HCT116 (cell line): ENCODE results near the gene CACNA1A. TPM values are rescaled to one million over a fixed set of nuclear protein-coding genes. Genes with fewer than 3 reads are reported as not detected.

Source experiments
- ATAC-seq: fragments of 200-7000 bp; cut with Tn5 transposase; 2 replicates; pipeline ENCODE4 v1.9.1; 2020; ENCODE audit warnings: mild to moderate bottlenecking, moderate library complexity
- BruUV-seq: library from RNA; stranded (reverse); fragments of 400-500 nt; replicated peaks from 2 replicates; lab custom pipeline; 2021; lab: Mats Ljungman, UMichigan
- CTCF ChIA-PET: fragments of 300-600 bp; sonication (Branson Sonifier 250); formaldehyde crosslinking; loops from one replicate; lab custom pipeline; 2021; ENCODE audit warnings: antibody characterized with exemption; lab: Charles Lee
- POLR2A ChIA-PET: fragments of 300-600, 350-600 bp; sonication (Branson Sonifier 250); formaldehyde crosslinking; loops from one replicate; lab custom pipeline; 2021; ENCODE audit warnings: antibody characterized with exemption; lab: Charles Lee
- RAD21 ChIA-PET, 2 experiments: fragments of 300-600 bp; sonication (Branson Sonifier 250); formaldehyde crosslinking; loops; one replicate each; lab custom pipeline; 2023; ENCODE audit warnings: low total read pairs in 2 of 2; ENCODE audit not compliant: uncharacterized antibody in 2 of 2, unreplicated experiment in 2 of 2, low non-redundant PET in 1 of 2; lab: Charles Lee
- DNase-seq: peaks from one replicate; pipeline ENCODE4 v3.0.0-alpha.2; 2010; ENCODE audit warnings: low read depth, low spot score
- H2AFZ ChIP-seq: fragments of 200-600 bp; shearing (Covaris generic), sonication (generic); 2 replicates; pipeline ENCODE4 v1.6.1; 2017; ENCODE audit warnings: low read depth, mixed run types, mixed read lengths, antibody characterized with exemption, low read length; ENCODE audit not compliant: poor library complexity, severe bottlenecking
- H3K27ac ChIP-seq: 2 replicates; pipeline ENCODE4 v1.5.1; 2012; ENCODE audit warnings: low read depth, low read length
- H3K27me3 ChIP-seq: fragments of 200-600 bp; sonication (generic); 2 replicates; pipeline ENCODE4 v1.6.1; 2016; ENCODE audit warnings: mixed run types, low read length, mixed read lengths; ENCODE audit not compliant: insufficient read depth
- H3K36me3 ChIP-seq, 2 experiments: fragments of 200-500 bp in 1 of 2; fragments of 200-600 bp in 1 of 2; sonication (Bioruptor generic) in 1 of 2; sonication (generic) in 1 of 2; 2 replicates each; pipeline versions ENCODE4 v1.5.1 to v1.6.1; 2014 to 2016; ENCODE audit warnings: low read length in 2 of 2, inconsistent platforms in 1 of 2, mixed read lengths in 1 of 2, mixed run types in 1 of 2; ENCODE audit not compliant: insufficient read depth in 2 of 2, control insufficient read depth in 1 of 2
- H3K4me1 ChIP-seq, 2 experiments: fragments of 200-600 bp in 1 of 2; sonication (generic) in 1 of 2; 2 replicates each; pipeline versions ENCODE4 v1.5.1 to v1.6.1; 2012 to 2017; ENCODE audit warnings: low read length in 2 of 2, inconsistent platforms in 1 of 2, mild to moderate bottlenecking in 1 of 2, mixed read lengths in 1 of 2, mixed run types in 1 of 2, moderate library complexity in 1 of 2; ENCODE audit not compliant: insufficient read depth in 2 of 2, control insufficient read depth in 1 of 2
- H3K4me2 ChIP-seq: fragments of 200-600 bp; sonication (generic); 2 replicates; pipeline ENCODE4 v1.6.1; 2017; ENCODE audit warnings: mixed run types, low read length, mixed read lengths
- H3K4me3 ChIP-seq, 2 experiments: fragments of 200-600 bp in 1 of 2; sonication (generic) in 1 of 2; replicated peaks in 1 of 2; 2 replicates each; pipeline ENCODE4 v1.5.1; 2011 to 2016; ENCODE audit warnings: low read length in 2 of 2, control low read depth in 1 of 2, low read depth in 1 of 2, mild to moderate bottlenecking in 1 of 2, mixed read lengths in 1 of 2, mixed run types in 1 of 2
- H3K79me2 ChIP-seq: fragments of 200-600 bp; sonication (generic); 2 replicates; pipeline ENCODE4 v1.6.1; 2017; ENCODE audit warnings: mild to moderate bottlenecking, mixed run types, low read length, moderate library complexity, mixed read lengths; ENCODE audit not compliant: insufficient read depth
- H3K9ac ChIP-seq: fragments of 200-600 bp; sonication (generic); 2 replicates; pipeline ENCODE4 v1.6.1; 2016; ENCODE audit warnings: low read length, mixed read lengths
- H3K9me2 ChIP-seq: fragments of 200-600 bp; sonication (generic), shearing (Covaris generic); 2 replicates; pipeline ENCODE4 v1.6.1; 2017; ENCODE audit warnings: mixed run types, mild to moderate bottlenecking, moderate library complexity; ENCODE audit not compliant: insufficient read depth
- H3K9me3 ChIP-seq, 2 experiments: fragments of 200-500 bp in 1 of 2; fragments of 200-600 bp in 1 of 2; sonication (Bioruptor generic) in 1 of 2; sonication (generic) in 1 of 2; 2 replicates each; pipeline ENCODE4 v1.6.1; 2014 to 2017; ENCODE audit warnings: low read length in 2 of 2, mixed read lengths in 2 of 2, inconsistent platforms in 1 of 2, low read depth in 1 of 2, mild to moderate bottlenecking in 1 of 2, mixed run types in 1 of 2, moderate library complexity in 1 of 2; ENCODE audit not compliant: control insufficient read depth in 1 of 2, insufficient read depth in 1 of 2
- H4K20me1 ChIP-seq: fragments of 200-600 bp; sonication (generic), shearing (Covaris generic); 2 replicates; pipeline ENCODE4 v1.6.1; 2017; ENCODE audit warnings: mixed run types, mild to moderate bottlenecking, moderate library complexity; ENCODE audit not compliant: insufficient read depth
- CEBPB ChIP-seq: IDR thresholded peaks from 2 replicates; pipeline ENCODE4 v1.6.1; 2012; ENCODE audit warnings: low read depth
- EGR1 ChIP-seq: IDR thresholded peaks from 2 replicates; pipeline ENCODE4 v1.6.1; 2012; ENCODE audit warnings: low read depth
- ELF1 ChIP-seq: IDR thresholded peaks from 2 replicates; pipeline ENCODE4 v1.6.1; 2012; ENCODE audit warnings: low read depth, borderline replicate concordance
- FOSL1 ChIP-seq: IDR thresholded peaks from 2 replicates; pipeline ENCODE4 v1.6.1; 2012; ENCODE audit warnings: low read depth
- MAX ChIP-seq: IDR thresholded peaks from 2 replicates; pipeline ENCODE4 v1.6.1; 2012
- POLR2AphosphoS5 ChIP-seq: IDR thresholded peaks from 2 replicates; pipeline ENCODE4 v1.6.1; 2011; ENCODE audit warnings: mild to moderate bottlenecking, low read depth, low read length, moderate library complexity
- RAD21 ChIP-seq: IDR thresholded peaks from 2 replicates; pipeline ENCODE4 v1.6.1; 2012; ENCODE audit warnings: low read depth, mild to moderate bottlenecking
- REST ChIP-seq: IDR thresholded peaks from 2 replicates; pipeline ENCODE4 v1.6.1; 2012; ENCODE audit warnings: low read depth
- SP1 ChIP-seq: IDR thresholded peaks from 2 replicates; pipeline ENCODE4 v1.6.1; 2012; ENCODE audit warnings: low read depth
- SRF ChIP-seq: IDR thresholded peaks from 2 replicates; pipeline ENCODE4 v1.6.1; 2012; ENCODE audit warnings: low read depth
- YY1 ChIP-seq: IDR thresholded peaks from 2 replicates; pipeline ENCODE4 v1.6.1; 2011; ENCODE audit warnings: low read length, low read depth, moderate library complexity, mild to moderate bottlenecking; ENCODE audit not compliant: insufficient replicate concordance; ENCODE audit errors: extremely low read depth
- ZBTB33 ChIP-seq: IDR thresholded peaks from 2 replicates; pipeline ENCODE4 v1.6.1; 2011; ENCODE audit warnings: mild to moderate bottlenecking, low read length, moderate library complexity; ENCODE audit not compliant: insufficient replicate concordance; ENCODE audit errors: extremely low read depth
- ZFX ChIP-seq: fragments of 450-650 bp; IDR thresholded peaks from 2 replicates; pipeline ENCODE4 v1.6.1; 2017
- ZNF274 ChIP-seq: fragments of 200-500 bp; sonication (Bioruptor generic); IDR thresholded peaks from 2 replicates; pipeline ENCODE4 v1.6.1; 2014; ENCODE audit warnings: mild to moderate bottlenecking, low read depth, low read length, inconsistent platforms
- intact Hi-C: fragments of 100-400 bp; cut with micrococcal nuclease; formaldehyde crosslinking; loops from 2 replicates; pipeline ENCODE4 v1.10.0; 2022
- total RNA-seq: library from RNA; stranded (reverse); gene quantifications from one replicate; pipeline ENCODE4 v1.2.1, GENCODE V29; 2021; ENCODE audit not compliant: unreplicated experiment

Gene CACNA1A
- total RNA-seq, 1 experiment from 2014 or later = 7.5 TPM

- H3K4me3 ChIP-seq = no peak overlapping the region
- ChIA-PET POLR2A (interaction anchor here (1.4 kb wide), 1 partner anchor 28 kb away, joined by 3 read pairs; no protein-coding TSS in a partner anchor), CTCF (no interaction called here), RAD21 (interaction anchor here in 1 of 2 experiments (1.1 kb wide), 1 partner anchor 28 kb away, joined by 3 read pairs; no protein-coding TSS in a partner anchor)
- no peaks in the 10 kb centered on the region for H3K36me3 ChIP-seq
- no peak overlapping the region for H3K27ac ChIP-seq
- H3K27me3 ChIP-seq = no peaks in the 10 kb centered on the region
- ATAC-seq (no peak), DNase-seq (no peak)
- no peaks in the 10 kb centered on the region for H3K9me2 ChIP-seq
- no peak for TF ChIP-seq SP1
- no peak for TF ChIP-seq ELF1
- TF ChIP-seq EGR1 = no peak
- no peak for TF ChIP-seq RAD21
- TF ChIP-seq POLR2AphosphoS5 = no peak
- no peak for TF ChIP-seq ZBTB33
- TF ChIP-seq REST = no peak
- TF ChIP-seq FOSL1 = no peak
- TF ChIP-seq ZFX = no peak
- TF ChIP-seq MAX = no peak
- no peak for TF ChIP-seq SRF
- no peak for TF ChIP-seq CEBPB
- no peak for TF ChIP-seq ZNF274
- no peak for TF ChIP-seq YY1
- H3K9ac ChIP-seq = no peak overlapping the region
- peaks cover 0 to 6% of the 10 kb centered on the region in 2 experiments; a peak in 1 of 4 replicates for H3K4me1 ChIP-seq
- H4K20me1 ChIP-seq = no peaks in the 10 kb centered on the region
- intact Hi-C loops = no loop called here
- no TSS peak for BruUV-seq
- H2AFZ ChIP-seq = no peak overlapping the region
- H3K9me3 ChIP-seq = no peaks in the 10 kb centered on the region
- no peaks in the 10 kb centered on the region for H3K79me2 ChIP-seq
- H3K4me2 ChIP-seq = no peak overlapping the region
These were observed 135.3 kb downstream of the CACNA1A start for GRCh38 chr19:13370948-13371347.
